Endothelial cell (in vitro differentiated cells): Measurements from ENCODE around the gene LMX1A. TPM values are rescaled to one million over a fixed set of nuclear protein-coding genes. Genes with fewer than 3 reads are reported as not detected.

Experiments
- DNase-seq: peaks from one replicate; pipeline ENCODE4 v3.0.0; 2021; ENCODE audit warnings: low spot score
- H3K27ac Mint-ChIP-seq: one replicate; pipeline ENCODE4 v1.8.0; 2021; ENCODE audit warnings: mixed read lengths, inconsistent platforms; ENCODE audit not compliant: unreplicated experiment
- H3K27me3 Mint-ChIP-seq: one replicate; pipeline ENCODE4 v1.8.0; 2021; ENCODE audit warnings: mild to moderate bottlenecking, moderate library complexity, mixed read lengths, inconsistent platforms; ENCODE audit not compliant: unreplicated experiment
- H3K36me3 Mint-ChIP-seq: one replicate; pipeline ENCODE4 v1.8.0; 2021; ENCODE audit warnings: mild to moderate bottlenecking, low read depth, mixed read lengths, inconsistent platforms; ENCODE audit not compliant: unreplicated experiment
- H3K4me1 Mint-ChIP-seq: one replicate; pipeline ENCODE4 v1.8.0; 2021; ENCODE audit warnings: mild to moderate bottlenecking, mixed read lengths, inconsistent platforms; ENCODE audit not compliant: unreplicated experiment
- H3K4me3 Mint-ChIP-seq: one replicate; pipeline ENCODE4 v1.8.0; 2021; ENCODE audit warnings: mild to moderate bottlenecking, mixed read lengths, inconsistent platforms; ENCODE audit not compliant: unreplicated experiment
- H3K9me3 Mint-ChIP-seq: one replicate; pipeline ENCODE4 v1.8.0; 2021; ENCODE audit warnings: mixed read lengths, inconsistent platforms; ENCODE audit not compliant: unreplicated experiment
- CTCF ChIP-seq: fragments of 200-600 bp; sonication (generic); IDR thresholded peaks from one replicate; pipeline ENCODE4 v1.5.0; 2021; ENCODE audit warnings: antibody characterized with exemption; ENCODE audit not compliant: unreplicated experiment
- total RNA-seq: library from RNA; stranded (reverse); fragmentation: NEBNext Ultra II Directional; extraction: Animal tissue kit (Norgen Biotek cat#: 25700); gene quantifications from one replicate; pipeline ENCODE4 v1.2.1, GENCODE V29; 2021; ENCODE audit not compliant: unreplicated experiment

The LMX1A gene
- total RNA-seq, 1 donor from 2014 or later, result not detected

DNA sequence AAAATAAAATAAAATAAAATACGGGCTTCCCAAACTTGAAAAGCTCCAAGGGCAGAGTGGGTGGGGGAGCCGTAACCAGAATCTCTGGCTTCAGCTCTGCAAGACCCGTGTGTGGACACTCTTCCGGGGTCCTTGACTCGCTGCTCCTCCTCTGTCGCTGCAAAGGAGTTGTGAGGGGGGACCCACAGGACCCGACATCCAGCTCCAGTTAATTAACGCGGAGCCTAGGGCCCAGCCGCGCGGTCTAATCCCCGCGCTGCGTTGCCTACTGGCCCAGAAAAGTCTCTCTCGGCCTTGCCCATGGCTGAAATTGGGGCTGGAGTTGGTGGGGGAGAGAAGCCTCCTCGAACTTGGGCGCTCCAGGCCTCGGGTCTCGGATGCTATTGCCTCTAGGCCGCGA is 1.8 kb downstream of the LMX1A start:
- no peak for DNase-seq
- no peak for TF ChIP-seq CTCF
- no peaks in the 10 kb centered on the region for H3K36me3 Mint-ChIP-seq
- no peak overlapping the region for H3K27ac Mint-ChIP-seq
- no peaks in the 10 kb centered on the region for H3K9me3 Mint-ChIP-seq
- H3K4me1 Mint-ChIP-seq, result peaks cover 35% of the 10 kb centered on the region
- peaks cover 38% of the 10 kb centered on the region for H3K27me3 Mint-ChIP-seq
- H3K4me3 Mint-ChIP-seq, result no peak overlapping the region

- H3K27ac Mint-ChIP-seq, result no peak overlapping the region
- no peak for TF ChIP-seq CTCF
- no peaks in the 10 kb centered on the region for H3K36me3 Mint-ChIP-seq
- peaks cover 36% of the 10 kb centered on the region for H3K27me3 Mint-ChIP-seq
- H3K4me1 Mint-ChIP-seq, result peaks cover 35% of the 10 kb centered on the region
- DNase-seq, result peak; percentile 43
- H3K4me3 Mint-ChIP-seq, result peak overlapping the region; percentile 33
- no peaks in the 10 kb centered on the region for H3K9me3 Mint-ChIP-seq
Measured at GRCh38 chr1:165353731-165354671, 2.5 kb downstream of the LMX1A start.

- Mint-ChIP-seq H3K9me3 (no peaks in the 10 kb centered on the region), H3K27me3 (peaks cover 34% of the 10 kb centered on the region), H3K36me3 (no peaks in the 10 kb centered on the region), H3K27ac (no peak overlapping the region), H3K4me1 (peaks cover 35% of the 10 kb centered on the region), H3K4me3 (peak overlapping the region; percentile 8)
- DNase-seq, result peak; percentile 24
- TF ChIP-seq CTCF, result no peak
Measured at GRCh38 chr1:165352442-165353293, 3.8 kb downstream of the LMX1A start.

DNA sequence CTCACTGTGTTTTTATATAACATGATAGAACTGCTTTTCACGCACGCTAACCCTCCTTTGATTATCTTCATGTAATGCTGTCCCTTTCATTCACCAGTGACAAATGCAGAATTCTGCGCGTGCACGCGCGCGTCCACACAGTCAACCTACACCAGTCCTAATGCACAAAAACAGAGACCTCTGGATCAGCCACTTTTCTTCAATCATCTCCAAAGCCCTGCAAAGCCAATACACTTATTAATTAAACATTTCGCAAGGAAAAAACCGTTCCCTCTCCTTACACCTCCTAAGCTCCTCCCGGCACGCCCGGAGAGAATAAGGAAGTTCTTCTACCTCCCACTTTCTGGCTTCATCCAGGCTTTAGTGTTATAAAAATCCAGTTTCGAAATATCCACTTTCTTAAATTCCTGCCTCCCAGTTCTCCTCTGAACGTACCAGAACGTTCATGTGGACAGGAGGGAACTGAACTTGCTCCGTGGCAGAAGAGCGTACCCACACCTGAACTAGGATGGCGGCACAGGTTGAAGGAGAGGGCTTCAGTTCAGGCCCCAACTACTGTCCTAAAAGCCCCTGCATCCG is 4.6 kb downstream of the LMX1A start:
- no peaks in the 10 kb centered on the region for H3K36me3 Mint-ChIP-seq
- H3K9me3 Mint-ChIP-seq, result no peaks in the 10 kb centered on the region
- no peak for DNase-seq
- no peak overlapping the region for H3K27ac Mint-ChIP-seq
- no peak for TF ChIP-seq CTCF
- peaks cover 27% of the 10 kb centered on the region for H3K27me3 Mint-ChIP-seq
- H3K4me3 Mint-ChIP-seq, result peak overlapping the region; percentile 8
- peaks cover 33% of the 10 kb centered on the region for H3K4me1 Mint-ChIP-seq
